ENCODE measurements around the gene KLF15.
"Not testable (repeated sequence)": the region's sequence is repeated elsewhere in the genome, so short reads cannot be mapped to it uniquely, and the experiment has no call there.

The KLF15 gene

GRCh38 chr3:126345641-126346460, 11.4 kb downstream of the KLF15 start:
- DNase-seq: no peak

- DNase-seq: no peak
Measured at GRCh38 chr3:126345231-126345630, 12.0 kb downstream of the KLF15 start.

GRCh38 chr3:126344380-126345041, 12.7 kb downstream of the KLF15 start:
- DNase-seq: no peak

GRCh38 chr3:126343649-126344035, 13.6 kb downstream of the KLF15 start:
- no peak for DNase-seq

GRCh38 chr3:126342991-126343648, 14.1 kb downstream of the KLF15 start:
- peak; percentile 6 for DNase-seq

- DNase-seq: no peak
Measured at GRCh38 chr3:126342211-126342610, 15.0 kb downstream of the KLF15 start.

GRCh38 chr3:126341755-126342150, 15.5 kb downstream of the KLF15 start:
- no peak for DNase-seq

- no peak for DNase-seq
Measured at GRCh38 chr3:126340943-126341754, 16.1 kb downstream of the KLF15 start.

GRCh38 chr3:126340596-126340942, 16.6 kb downstream of the KLF15 start:
- DNase-seq: no peak

GRCh38 chr3:126340081-126340511, 17.1 kb downstream of the KLF15 start:
- no peak for DNase-seq

- no peak for DNase-seq
Measured at GRCh38 chr3:126339466-126339865, 17.7 kb downstream of the KLF15 start.

GRCh38 chr3:126338790-126339288, 18.4 kb downstream of the KLF15 start:
- DNase-seq: no peak

GRCh38 chr3:126337980-126338651, 19.1 kb downstream of the KLF15 start:
- no peak for DNase-seq

GRCh38 chr3:126331812-126332336, 25.3 kb downstream of the KLF15 start:
- DNase-seq: not testable (repeated sequence)

- no peak for DNase-seq
Measured at GRCh38 chr3:126329927-126330725, 27.1 kb downstream of the KLF15 start.

- no peak for DNase-seq
Measured at GRCh38 chr3:126326629-126327028, 30.6 kb downstream of the KLF15 start.

- DNase-seq: no peak
Measured at GRCh38 chr3:126322181-126322967, 34.8 kb downstream of the KLF15 start.

GRCh38 chr3:126321490-126321889, 35.7 kb downstream of the KLF15 start:
- DNase-seq: no peak

- no peak for DNase-seq
Measured at GRCh38 chr3:126320517-126321293, 36.5 kb downstream of the KLF15 start.

All from HCEC 1CT (cell line).